ENCODE measurements around the gene MMP24. TPM values are rescaled to one million over a fixed set of nuclear protein-coding genes. Genes with fewer than 3 reads are reported as not detected.

The MMP24 gene
- total and polyA plus RNA-seq, 2 of the 13 experiments (the other 11 are each of a cell fraction or from before 2014, with no cell fraction given): 0.29 to 0.35 TPM

GRCh38 chr20:35269055-35269781 lies 42.7 kb downstream of the MMP24 start (continued):
- TF ChIP-seq ZBTB40 (IDR thresholded peaks at IDR 0.05): no peak
- no peak for TF ChIP-seq ZBTB40 (CRISPR knock-in tag; IDR thresholded peaks at IDR 0.05)
- no peak for TF ChIP-seq ZFAT (CRISPR knock-in tag; conservative IDR thresholded peaks at IDR 0.05)
- peak; percentile 96; the same call in 1 of the 2 replicates for TF ChIP-seq FUBP1 (CRISPR knock-in tag; IDR thresholded peaks at IDR 0.05; ENCODE audit: borderline replicate concordance)
- peak; percentile 70; the same call in 1 of the 2 replicates for TF ChIP-seq KDM1A (CRISPR knock-in tag; IDR thresholded peaks at IDR 0.05)
- TF ChIP-seq ZSCAN9 (CRISPR knock-in tag; IDR thresholded peaks at IDR 0.05; ENCODE audit: borderline replicate concordance): peak; percentile 71; the same call in 1 of the 2 replicates
- TF ChIP-seq ZNF883 (CRISPR knock-in tag; IDR thresholded peaks at IDR 0.05; ENCODE audit: not compliant biosample characterization): peak; percentile 78
- TF ChIP-seq ZNF570 (CRISPR knock-in tag; IDR thresholded peaks at IDR 0.05; ENCODE audit: borderline replicate concordance): no peak
- no peak for TF ChIP-seq U2AF2 (IDR thresholded peaks at IDR 0.05; ENCODE audit: low read depth, low read length)
- TF ChIP-seq ZNF609 (CRISPR knock-in tag; IDR thresholded peaks at IDR 0.05; ENCODE audit: borderline replicate concordance): peak; percentile 30; the same call in 1 of the 2 replicates
- TF ChIP-seq ZNF563 (CRISPR knock-in tag; IDR thresholded peaks at IDR 0.05): no peak
- no peak for TF ChIP-seq SYNCRIP (IDR thresholded peaks at IDR 0.05; ENCODE audit: insufficient read depth, low read depth, low read length)
- no peak; the same call in 1 of the 2 replicates for TF ChIP-seq ZNF782 (CRISPR knock-in tag; IDR thresholded peaks at IDR 0.05; ENCODE audit: borderline replicate concordance)

Data from HepG2 (cell line).